NCI-H2196 treated with DMSO at 0.1 percent for 48 hours (cell line): ENCODE results near the gene WDTC1.

Experiments
- DNase-seq: peaks from one replicate; lab custom pipeline; 2025; ENCODE audit not compliant: unreplicated experiment; lab: John Stamatoyannopoulos, UW

The WDTC1 gene

GRCh38 chr1:27351541-27352107 lies 117.2 kb downstream of the WDTC1 start:
- no peak for DNase-seq

- no peak for DNase-seq
Observed at GRCh38 chr1:27353166-27353565, 118.7 kb downstream of the WDTC1 start.

- DNase-seq, result no peak
Observed at GRCh38 chr1:27353629-27354028, 119.2 kb downstream of the WDTC1 start.

- DNase-seq, result no peak
Observed at GRCh38 chr1:27355683-27356082, 121.3 kb downstream of the WDTC1 start.

- DNase-seq, result no peak
Observed at GRCh38 chr1:27356277-27356618, 121.8 kb downstream of the WDTC1 start.

GRCh38 chr1:27356619-27357280 lies 122.3 kb downstream of the WDTC1 start:
- DNase-seq, result no peak

- no peak for DNase-seq
Observed at GRCh38 chr1:27357281-27358037, 123.0 kb downstream of the WDTC1 start.
